Measurements from ENCODE around the gene NETO2.

Gene NETO2

DNA sequence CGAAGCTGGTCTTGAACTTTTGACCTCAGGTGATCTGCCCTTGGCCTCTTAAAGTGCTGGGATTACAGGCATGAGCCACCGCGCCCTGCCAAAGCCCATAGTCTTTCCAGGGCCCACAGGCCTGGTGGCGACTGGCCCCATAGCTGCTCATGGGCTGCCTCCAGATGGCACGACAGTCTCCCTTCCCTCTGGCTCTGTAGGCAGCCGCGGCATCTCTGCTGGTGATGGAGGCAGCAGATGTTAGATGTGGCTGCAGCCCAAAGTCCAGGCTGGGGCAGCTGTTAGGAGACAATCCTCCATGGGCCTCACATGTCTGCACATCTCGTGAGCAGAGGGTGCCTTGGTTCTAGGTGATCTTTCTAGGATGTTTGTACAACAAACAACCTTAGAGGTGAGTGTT is 100.5 kb downstream of the NETO2 start:
- TF ChIP-seq ZFP69B (tag by site-specific recombination; IDR thresholded peaks at IDR 0.05): no peak
- no peak for TF ChIP-seq ZNF239 (tag by site-specific recombination; IDR thresholded peaks at IDR 0.05)
- TF ChIP-seq, protein P1, sequence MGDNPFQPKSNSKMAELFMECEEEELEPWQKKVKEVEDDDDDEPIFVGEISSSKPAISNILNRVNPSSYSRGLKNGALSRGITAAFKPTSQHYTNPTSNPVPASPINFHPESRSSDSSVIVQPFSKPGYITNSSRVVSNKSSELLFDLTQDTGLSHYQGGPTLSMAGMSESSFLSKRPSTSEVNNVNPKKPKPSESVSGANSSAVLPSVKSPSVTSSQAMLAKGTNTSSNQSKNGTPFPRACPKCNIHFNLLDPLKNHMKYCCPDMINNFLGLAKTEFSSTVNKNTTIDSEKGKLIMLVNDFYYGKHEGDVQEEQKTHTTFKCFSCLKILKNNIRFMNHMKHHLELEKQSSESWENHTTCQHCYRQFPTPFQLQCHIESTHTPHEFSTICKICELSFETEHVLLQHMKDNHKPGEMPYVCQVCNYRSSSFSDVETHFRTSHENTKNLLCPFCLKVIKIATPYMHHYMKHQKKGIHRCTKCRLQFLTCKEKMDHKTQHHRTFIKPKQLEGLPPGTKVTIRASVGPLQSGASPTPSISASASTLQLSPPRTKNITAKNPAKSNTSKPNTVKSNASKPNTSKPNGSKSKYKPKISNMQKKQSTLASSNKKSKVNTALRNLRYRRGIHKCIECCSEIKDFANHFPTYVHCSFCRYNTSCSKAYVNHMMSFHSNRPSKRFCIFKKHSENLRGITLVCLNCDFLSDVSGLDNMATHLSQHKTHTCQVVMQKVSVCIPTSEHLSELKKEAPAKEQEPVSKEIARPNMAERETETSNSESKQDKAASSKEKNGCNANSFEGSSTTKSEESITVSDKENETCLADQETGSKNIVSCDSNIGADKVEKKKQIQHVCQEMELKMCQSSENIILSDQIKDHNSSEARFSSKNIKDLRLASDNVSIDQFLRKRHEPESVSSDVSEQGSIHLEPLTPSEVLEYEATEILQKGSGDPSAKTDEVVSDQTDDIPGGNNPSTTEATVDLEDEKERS (tag by site-specific recombination; IDR thresholded peaks at IDR 0.05): no peak
- Histone ChIP-seq H3K27ac (ENCODE audit: extremely low read depth, low read depth, low read length) (no peak overlapping the region), H3K4me3 (ENCODE audit: low read depth, low read length) (no peak overlapping the region), H3K9me3 (ENCODE audit: control insufficient read depth, insufficient read depth, low read depth, low read length) (no peaks in the 10 kb centered on the region), H3K36me3 (ENCODE audit: control insufficient read depth in 2 of 2, insufficient read depth in 1 of 2, low read length in 2 of 2) (no peaks in the 10 kb centered on the region), H3K4me1 (ENCODE audit: control insufficient read depth, insufficient read depth, low read length) (0 out of 2 replicates have a peak, but pooled peaks cover 3% of the 10 kb centered on the region)
- POLR2A ChIA-PET: no interaction called here
- CTCF ChIA-PET: interaction anchor here (1.1 kb wide), 1 partner anchor 99 kb away, joined by 5 read pairs; no protein-coding TSS in a partner anchor

DNA sequence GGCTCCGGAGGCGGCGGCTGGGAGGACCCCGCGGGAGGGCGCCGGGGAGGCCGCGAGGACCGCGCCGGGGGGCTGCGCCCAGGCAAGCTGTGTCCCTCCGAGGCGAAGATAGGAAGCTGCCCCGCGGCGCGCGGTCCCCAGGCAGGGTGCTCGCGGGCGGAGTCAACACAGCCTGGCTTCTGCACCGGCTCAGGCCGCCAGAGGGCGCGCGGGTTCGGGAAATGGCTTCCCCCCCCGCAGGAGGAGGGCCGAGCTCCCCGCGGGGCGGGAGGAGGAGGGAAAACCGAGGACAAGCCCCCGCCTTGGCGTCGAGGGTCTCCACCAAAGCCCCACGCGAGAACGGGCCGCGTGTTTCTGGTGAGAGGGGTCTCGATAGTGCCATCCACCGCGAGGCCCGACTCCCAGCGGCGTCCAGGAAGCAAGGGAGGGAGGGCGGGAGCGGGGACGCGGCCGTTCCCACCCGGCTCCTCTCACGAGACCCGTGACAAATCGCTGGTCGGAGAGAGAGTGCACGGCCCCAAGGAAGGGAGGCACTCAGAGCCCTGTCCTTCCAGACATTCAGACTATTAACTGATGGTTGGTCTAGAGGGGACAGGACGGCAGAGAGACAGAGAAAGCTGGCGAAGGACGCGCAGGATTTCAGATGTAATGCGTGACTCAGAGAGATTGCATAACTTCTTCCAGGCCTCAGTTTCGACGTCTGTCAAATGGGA is 105.8 kb downstream of the NETO2 start:
- H3K4me1 ChIP-seq (ENCODE audit: control insufficient read depth, insufficient read depth, low read length): no peaks in the 10 kb centered on the region
- H3K36me3 ChIP-seq (ENCODE audit: control insufficient read depth in 2 of 2, insufficient read depth in 1 of 2, low read length in 2 of 2): no peaks in the 10 kb centered on the region
- ChIA-PET CTCF (interaction anchor here (0.6 to 2.9 kb wide), 21 partner anchors 9 to 1410 kb away, joined by 3 to 21 read pairs (median 3); partner anchors contain the start of gene DNAJA2), POLR2A (interaction anchor here (0.7 to 1.9 kb wide), 3 partner anchors 66 to 472 kb away, joined by 3 to 14 read pairs (median 6); no protein-coding TSS in a partner anchor)
- peak overlapping the region; percentile 44 for H3K4me3 ChIP-seq (ENCODE audit: low read depth, low read length)
- no peaks in the 10 kb centered on the region for H3K9me3 ChIP-seq (ENCODE audit: control insufficient read depth, insufficient read depth, low read depth, low read length)
- peak overlapping the region; percentile 54; the same call in 1 of the 2 replicates for H3K27ac ChIP-seq (ENCODE audit: extremely low read depth, low read depth, low read length)
- TF ChIP-seq ZSCAN23 (tag by site-specific recombination; IDR thresholded peaks at IDR 0.05) (0 out of 2 replicates have a peak, but pooled peaks have one; percentile 34), ZNF670 (tag by site-specific recombination; IDR thresholded peaks at IDR 0.05; ENCODE audit: low read depth) (no peak), ZNF792 (tag by site-specific recombination; IDR thresholded peaks at IDR 0.05) (no peak), KLF9 (tag by site-specific recombination; IDR thresholded peaks at IDR 0.05; ENCODE audit: low read depth) (peak; percentile 57; the same call in 1 of the 2 replicates), ZNF423 (tag by site-specific recombination; IDR thresholded peaks at IDR 0.05) (peak; percentile 61; the same call in 1 of the 2 replicates), ZNF561 (tag by site-specific recombination; IDR thresholded peaks at IDR 0.05; ENCODE audit: borderline replicate concordance) (peak; percentile 72; the same call in 1 of the 2 replicates), ZBTB17 (tag by site-specific recombination; IDR thresholded peaks at IDR 0.05) (peak; percentile 84), ZNF19 (tag by site-specific recombination; IDR thresholded peaks at IDR 0.05; ENCODE audit: low read depth) (no peak), ZNF785 (tag by site-specific recombination; IDR thresholded peaks at IDR 0.05) (no peak), ZNF654 (tag by site-specific recombination; IDR thresholded peaks at IDR 0.05; ENCODE audit: low read depth) (peak; percentile 59), ZNF24 (tag by site-specific recombination; IDR thresholded peaks at IDR 0.05) (0 out of 2 replicates have a peak, but pooled peaks have one; percentile 7), YY2 (tag by site-specific recombination; IDR thresholded peaks at IDR 0.05) (0 out of 2 replicates have a peak, but pooled peaks have one; percentile 49), ZNF335 (tag by site-specific recombination; conservative IDR thresholded peaks at IDR 0.05) (peak; percentile 60), GLIS2 (tag by site-specific recombination; IDR thresholded peaks at IDR 0.05) (peak; percentile 90), ZNF341 (tag by site-specific recombination; IDR thresholded peaks at IDR 0.05; ENCODE audit: low read depth) (peak; percentile 44; the same call in 1 of the 2 replicates), SP3 (tag by site-specific recombination; IDR thresholded peaks at IDR 0.05) (peak; percentile 74), ZNF777 (tag by site-specific recombination; IDR thresholded peaks at IDR 0.05; ENCODE audit: borderline replicate concordance) (peak; percentile 94), GLIS1 (tag by site-specific recombination; IDR thresholded peaks at IDR 0.05) (peak; percentile 93), ZNF2 (tag by site-specific recombination; IDR thresholded peaks at IDR 0.05) (0 out of 2 replicates have a peak, but pooled peaks have one; percentile 35), ZNF112 (tag by site-specific recombination; IDR thresholded peaks at IDR 0.05) (no peak)
- TF ChIP-seq, protein P2, sequence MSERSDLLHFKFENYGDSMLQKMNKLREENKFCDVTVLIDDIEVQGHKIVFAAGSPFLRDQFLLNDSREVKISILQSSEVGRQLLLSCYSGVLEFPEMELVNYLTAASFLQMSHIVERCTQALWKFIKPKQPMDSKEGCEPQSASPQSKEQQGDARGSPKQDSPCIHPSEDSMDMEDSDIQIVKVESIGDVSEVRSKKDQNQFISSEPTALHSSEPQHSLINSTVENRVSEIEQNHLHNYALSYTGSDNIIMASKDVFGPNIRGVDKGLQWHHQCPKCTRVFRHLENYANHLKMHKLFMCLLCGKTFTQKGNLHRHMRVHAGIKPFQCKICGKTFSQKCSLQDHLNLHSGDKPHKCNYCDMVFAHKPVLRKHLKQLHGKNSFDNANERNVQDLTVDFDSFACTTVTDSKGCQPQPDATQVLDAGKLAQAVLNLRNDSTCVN (tag by site-specific recombination; optimal IDR thresholded peaks at IDR 0.05): peak; percentile 87
- TF ChIP-seq, protein P3, sequence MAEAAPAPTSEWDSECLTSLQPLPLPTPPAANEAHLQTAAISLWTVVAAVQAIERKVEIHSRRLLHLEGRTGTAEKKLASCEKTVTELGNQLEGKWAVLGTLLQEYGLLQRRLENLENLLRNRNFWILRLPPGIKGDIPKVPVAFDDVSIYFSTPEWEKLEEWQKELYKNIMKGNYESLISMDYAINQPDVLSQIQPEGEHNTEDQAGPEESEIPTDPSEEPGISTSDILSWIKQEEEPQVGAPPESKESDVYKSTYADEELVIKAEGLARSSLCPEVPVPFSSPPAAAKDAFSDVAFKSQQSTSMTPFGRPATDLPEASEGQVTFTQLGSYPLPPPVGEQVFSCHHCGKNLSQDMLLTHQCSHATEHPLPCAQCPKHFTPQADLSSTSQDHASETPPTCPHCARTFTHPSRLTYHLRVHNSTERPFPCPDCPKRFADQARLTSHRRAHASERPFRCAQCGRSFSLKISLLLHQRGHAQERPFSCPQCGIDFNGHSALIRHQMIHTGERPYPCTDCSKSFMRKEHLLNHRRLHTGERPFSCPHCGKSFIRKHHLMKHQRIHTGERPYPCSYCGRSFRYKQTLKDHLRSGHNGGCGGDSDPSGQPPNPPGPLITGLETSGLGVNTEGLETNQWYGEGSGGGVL (tag by site-specific recombination; IDR thresholded peaks at IDR 0.05): peak; percentile 95
- TF ChIP-seq, protein P4, sequence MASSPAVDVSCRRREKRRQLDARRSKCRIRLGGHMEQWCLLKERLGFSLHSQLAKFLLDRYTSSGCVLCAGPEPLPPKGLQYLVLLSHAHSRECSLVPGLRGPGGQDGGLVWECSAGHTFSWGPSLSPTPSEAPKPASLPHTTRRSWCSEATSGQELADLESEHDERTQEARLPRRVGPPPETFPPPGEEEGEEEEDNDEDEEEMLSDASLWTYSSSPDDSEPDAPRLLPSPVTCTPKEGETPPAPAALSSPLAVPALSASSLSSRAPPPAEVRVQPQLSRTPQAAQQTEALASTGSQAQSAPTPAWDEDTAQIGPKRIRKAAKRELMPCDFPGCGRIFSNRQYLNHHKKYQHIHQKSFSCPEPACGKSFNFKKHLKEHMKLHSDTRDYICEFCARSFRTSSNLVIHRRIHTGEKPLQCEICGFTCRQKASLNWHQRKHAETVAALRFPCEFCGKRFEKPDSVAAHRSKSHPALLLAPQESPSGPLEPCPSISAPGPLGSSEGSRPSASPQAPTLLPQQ (tag by site-specific recombination; IDR thresholded peaks at IDR 0.05): peak; percentile 77
